Ovary (tissue), 3 donors: Measurements from ENCODE around the gene AP2A2.

Experiments used
- POLR2A ChIP-seq: fragments of 450-650 bp; IDR thresholded peaks from one replicate; pipeline ENCODE4 v1.6.1; 2017; ENCODE audit warnings: antibody characterized with exemption, mild to moderate bottlenecking, moderate library complexity
- TF ChIP-seq, protein P1 (sequence below), 3 donors: fragments of 450-650 bp in 2 of 3; fragments of 200-600 bp in 1 of 3; IDR thresholded peaks; one replicate each; pipeline versions ENCODE4 v1.5.1 to v1.8.0; 2016 to 2022; ENCODE audit warnings: antibody characterized with exemption in 3 of 3, mild to moderate bottlenecking in 1 of 3
- donor health status: DM: no; HTN: no; CAD: no.

DNA sequence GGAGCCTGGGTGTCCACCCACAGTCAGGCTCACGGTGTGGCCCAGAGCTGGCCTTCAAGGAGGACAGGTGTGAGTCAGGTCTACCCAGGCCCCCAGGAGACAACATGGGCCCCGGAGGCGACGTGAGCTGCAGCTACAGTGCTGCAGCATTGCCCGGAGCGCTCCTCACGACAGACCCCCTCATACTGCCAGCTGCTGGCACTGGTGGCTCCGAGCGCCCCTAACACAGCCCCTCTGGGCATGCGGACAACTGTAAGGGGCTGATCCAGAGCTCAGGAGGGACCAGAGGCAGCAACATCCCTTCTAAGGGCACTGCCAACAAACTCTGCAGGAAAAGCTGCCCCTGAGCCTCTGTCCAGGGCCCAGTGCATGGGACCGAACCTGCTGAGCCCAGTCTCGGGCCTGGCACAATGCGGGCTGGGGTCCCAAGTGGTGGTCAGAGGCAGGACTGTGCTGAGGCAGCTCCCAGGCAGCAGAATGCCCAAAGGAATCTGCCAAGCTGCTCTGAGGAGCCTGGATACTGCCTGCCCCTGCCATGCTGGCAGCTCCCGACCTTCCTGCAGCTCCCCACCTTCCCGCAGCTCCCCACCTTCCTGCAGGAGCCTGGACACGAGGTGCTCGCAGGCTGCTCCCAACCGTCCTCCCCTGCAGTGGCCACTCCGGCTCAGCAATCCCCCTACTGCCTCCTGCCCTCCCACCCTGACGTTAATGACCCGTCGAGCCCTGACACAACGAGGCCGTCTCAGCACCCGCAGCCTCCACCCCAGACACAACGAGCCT, 30.1 kb upstream of the AP2A2 start:
- TF ChIP-seq, protein P1, sequence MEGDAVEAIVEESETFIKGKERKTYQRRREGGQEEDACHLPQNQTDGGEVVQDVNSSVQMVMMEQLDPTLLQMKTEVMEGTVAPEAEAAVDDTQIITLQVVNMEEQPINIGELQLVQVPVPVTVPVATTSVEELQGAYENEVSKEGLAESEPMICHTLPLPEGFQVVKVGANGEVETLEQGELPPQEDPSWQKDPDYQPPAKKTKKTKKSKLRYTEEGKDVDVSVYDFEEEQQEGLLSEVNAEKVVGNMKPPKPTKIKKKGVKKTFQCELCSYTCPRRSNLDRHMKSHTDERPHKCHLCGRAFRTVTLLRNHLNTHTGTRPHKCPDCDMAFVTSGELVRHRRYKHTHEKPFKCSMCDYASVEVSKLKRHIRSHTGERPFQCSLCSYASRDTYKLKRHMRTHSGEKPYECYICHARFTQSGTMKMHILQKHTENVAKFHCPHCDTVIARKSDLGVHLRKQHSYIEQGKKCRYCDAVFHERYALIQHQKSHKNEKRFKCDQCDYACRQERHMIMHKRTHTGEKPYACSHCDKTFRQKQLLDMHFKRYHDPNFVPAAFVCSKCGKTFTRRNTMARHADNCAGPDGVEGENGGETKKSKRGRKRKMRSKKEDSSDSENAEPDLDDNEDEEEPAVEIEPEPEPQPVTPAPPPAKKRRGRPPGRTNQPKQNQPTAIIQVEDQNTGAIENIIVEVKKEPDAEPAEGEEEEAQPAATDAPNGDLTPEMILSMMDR (IDR thresholded peaks at IDR 0.05): no peak
- no peak for TF ChIP-seq POLR2A
